Femur (tissue), 1 donor: Measurements from ENCODE around the gene CPN2.

Experiments used
- DNase-seq: peaks from one replicate; pipeline ENCODE4 v3.0.0-alpha.2; 2017

The CPN2 gene, protein sequence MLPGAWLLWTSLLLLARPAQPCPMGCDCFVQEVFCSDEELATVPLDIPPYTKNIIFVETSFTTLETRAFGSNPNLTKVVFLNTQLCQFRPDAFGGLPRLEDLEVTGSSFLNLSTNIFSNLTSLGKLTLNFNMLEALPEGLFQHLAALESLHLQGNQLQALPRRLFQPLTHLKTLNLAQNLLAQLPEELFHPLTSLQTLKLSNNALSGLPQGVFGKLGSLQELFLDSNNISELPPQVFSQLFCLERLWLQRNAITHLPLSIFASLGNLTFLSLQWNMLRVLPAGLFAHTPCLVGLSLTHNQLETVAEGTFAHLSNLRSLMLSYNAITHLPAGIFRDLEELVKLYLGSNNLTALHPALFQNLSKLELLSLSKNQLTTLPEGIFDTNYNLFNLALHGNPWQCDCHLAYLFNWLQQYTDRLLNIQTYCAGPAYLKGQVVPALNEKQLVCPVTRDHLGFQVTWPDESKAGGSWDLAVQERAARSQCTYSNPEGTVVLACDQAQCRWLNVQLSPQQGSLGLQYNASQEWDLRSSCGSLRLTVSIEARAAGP

DNA sequence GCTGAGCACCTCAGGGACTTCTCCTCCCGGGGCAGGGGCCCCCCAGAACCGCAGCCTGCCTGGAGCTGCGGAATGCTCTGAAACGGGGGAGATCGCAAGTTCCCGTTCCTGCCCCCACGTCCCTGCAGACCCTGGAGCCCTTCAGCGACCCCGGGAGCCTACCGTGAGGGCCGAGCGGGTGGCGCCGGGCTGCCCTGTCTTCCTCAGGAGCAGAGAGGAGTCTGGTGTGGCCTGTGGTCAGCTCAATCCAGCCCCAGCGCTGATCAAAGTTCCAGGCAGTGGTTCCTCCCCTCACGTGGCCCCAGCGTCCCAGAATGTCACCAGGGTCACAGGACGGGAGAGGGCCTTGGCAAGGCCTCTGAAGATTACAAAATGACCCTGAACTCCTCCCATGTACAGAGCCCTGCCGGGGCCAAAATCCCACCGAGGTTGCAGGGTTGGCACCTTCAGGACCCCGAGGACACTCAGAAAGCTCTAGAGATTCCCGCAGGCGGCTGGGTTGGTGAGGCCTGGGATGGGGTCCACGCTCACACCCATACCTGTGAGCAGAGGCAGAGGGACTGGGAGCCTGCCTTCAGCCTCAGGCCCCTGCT, at the start of gene CPN2:
CPN2 (minus strand) TSS at position 249 of the 593 bp plus-strand sequence. CDS start 8,626 bp downstream, outside the sequence.
- peak; percentile 37 for DNase-seq

DNA sequence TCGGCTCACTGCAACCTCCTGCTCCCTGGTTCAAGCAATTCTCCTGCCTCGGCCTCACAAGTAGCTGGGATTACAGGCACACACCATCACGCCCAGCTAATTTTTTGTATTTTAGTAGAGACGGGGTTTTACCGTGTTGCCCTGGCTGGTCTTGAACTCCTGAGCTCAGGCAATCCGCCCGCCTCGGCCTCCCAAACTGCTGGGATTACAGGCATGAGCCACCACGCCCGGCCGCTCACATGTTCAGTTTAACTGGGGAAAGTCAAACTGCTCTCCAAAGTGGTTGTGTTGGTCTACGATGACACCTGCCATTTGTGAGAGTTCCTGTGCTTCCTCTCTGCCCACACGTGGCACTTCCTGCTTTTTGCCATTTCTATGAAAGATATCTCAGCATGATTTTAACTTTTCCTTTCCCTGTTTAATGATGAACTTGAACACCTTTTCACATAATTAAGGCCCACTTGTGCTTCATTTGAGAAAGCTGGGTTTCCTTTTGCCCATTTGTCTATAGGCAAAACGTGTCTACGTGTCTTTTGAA, 48.8 kb upstream of the CPN2 start:
- DNase-seq: no peak

DNA sequence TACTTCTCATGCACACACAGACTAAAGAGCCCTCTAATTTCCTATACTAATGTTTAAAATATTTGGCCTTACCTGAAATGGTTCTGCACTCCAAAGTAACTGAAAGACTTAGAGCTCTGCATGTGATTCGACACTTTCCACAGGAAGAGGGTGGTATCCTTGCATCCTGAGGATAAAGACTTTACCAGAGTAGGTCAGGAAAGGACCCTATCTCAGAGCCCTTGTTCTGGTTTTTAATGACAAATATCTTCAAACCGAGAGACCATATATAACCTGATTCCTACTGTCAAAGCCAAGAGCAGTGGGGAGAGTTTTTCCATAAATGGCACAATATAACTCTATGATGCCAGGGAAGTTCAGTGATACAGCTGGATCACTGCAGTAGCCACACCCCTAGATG, 48.0 kb upstream of the CPN2 start, which contains the start of gene GP5:
GP5 (minus strand) TSS at position 101 of the 400 bp plus-strand sequence. CDS start 984 bp downstream, outside the sequence.
- no peak for DNase-seq

DNA sequence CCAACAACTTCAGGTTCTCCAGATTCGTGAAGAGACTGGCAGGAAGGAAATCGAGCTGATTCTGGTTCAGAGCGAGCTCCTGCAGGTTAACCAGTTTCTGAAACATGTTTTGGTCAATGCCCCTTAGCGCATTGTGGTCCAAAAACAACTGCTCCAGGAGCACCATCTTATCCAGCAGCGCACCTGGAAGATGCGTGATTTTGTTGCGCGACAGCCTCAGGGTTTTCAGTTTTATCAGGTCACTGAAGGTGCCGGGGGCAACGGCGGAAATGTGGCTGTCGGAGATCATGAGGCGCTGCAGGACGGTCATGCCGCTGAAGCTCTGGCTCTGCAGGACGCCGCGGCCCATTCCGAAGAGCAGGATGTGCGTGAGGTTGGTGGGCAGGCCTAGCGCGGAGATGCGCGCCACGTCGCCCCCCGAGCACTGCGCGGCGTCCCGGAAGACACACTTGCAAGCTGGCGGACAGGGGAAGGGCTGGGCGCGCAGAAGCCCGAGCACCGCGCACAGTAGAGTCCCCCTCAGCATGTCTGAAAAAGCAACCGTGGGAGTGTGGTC, 46.7 kb upstream of the CPN2 start:
- peak; percentile 46 for DNase-seq

DNA sequence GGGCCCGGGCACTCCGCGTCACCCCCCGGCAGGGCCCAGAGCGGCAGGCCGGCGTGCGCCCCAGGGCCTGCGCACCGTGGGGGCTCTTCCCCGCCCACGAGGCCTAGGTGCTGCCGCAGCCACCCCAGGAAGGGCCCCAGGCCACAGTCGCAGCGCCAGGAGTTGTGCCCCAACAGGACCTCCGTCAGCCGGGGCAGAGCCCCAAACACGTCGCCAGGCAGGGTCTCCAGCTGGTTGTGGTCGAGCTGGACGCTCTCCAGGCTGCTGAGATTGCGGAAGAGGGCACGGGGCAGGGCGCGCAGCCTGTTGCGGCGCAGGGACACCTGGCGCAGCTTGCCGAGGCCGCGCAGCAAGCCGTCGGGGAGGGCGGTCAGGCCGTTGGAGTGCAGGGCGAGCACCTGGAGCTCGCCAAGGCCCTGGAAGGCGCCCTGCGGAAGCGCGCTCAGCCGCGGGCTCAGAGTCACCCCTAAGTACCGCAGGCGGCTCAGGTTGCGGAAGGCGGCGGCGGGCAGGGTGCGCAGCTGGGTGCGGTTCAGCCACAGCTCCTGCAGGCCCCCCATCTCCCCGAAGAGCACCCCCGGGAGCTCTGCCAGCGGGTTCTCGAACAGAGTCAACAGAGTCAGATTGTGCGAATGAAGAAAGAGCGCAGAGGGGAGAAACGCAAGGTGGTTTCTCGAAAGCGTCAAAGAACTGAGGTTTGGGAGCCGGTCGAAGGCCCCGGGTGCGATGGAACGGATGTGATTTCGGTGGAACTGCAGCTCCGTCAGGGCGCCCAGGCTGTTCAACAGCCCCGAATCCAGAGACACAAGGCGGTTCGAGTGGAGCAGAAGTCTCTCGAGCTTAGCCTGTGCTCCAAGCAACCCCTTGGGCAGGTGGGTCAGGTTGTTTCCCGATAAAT, 46.0 kb upstream of the CPN2 start:
- no peak for DNase-seq

DNA sequence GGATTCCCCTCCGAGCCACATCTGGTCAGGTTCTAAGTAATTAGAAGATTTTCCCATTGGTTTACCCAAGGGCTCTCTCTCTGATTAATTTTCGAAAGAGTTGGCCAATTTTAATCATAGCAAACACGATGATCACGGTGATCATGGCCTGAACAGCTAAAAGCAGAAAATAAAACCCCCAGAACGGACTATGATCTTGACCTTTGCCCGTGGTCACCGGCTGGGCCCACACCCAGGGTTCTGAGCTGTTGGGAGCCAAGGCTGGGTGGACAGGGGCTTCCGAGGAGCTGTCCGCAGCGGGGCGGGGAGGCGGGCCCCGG, 45.4 kb upstream of the CPN2 start:
- DNase-seq: no peak

DNA sequence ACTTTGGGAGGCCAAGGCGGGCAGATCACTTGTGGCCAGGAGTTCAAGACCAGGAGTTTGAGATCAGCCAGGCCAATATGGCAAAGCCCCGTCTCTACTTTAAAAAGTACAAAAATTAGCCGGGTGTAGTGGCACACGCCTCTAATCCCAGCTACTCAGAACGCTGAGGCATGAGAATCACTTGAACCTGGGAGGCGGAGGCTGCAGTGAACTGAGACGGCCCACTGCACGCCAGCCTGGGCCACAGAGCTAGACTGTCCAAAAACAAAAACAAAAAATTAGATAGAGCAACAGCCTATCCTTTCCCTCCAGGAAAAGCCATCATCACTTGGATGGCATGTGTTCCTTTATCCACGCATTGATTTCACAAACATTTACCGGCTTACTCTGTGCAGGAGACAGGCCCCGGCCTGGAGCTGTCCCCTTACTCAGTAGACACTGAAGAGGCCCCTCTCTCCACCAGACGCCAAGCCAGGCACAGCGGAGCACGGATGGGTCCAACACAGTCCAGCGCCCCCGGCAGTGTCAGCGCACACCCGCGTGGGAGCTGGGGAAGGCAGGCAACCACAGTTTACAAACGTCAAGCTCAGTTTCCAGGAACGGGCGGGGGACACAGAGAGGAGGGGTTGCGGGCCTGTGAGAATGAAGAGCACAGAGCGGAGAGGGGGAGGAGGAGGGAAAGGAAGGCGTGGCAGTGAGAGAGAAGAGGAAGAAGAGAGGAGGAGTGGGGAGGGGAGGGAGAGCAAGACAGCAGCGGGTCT, 44.8 kb upstream of the CPN2 start:
- peak; percentile 81 for DNase-seq

DNA sequence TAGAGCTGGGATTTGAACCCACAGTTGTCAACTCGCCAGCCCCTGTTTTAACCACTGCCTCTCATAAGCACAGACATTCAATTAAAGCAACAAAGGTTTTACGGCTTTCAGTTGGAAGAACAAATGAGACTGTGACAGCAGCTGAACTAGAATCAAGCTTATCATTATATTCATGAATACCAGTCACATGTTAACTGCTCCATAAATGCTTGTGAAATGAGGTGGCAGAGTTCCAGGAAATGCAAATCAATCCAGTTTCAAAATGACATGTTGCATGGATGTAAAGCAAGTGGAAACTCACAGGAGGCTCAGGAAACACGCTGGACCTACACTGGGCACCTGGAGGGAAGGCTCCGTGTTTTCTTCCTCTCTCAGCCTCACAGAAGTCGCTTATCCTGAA, 44.1 kb upstream of the CPN2 start:
- DNase-seq: no peak

DNA sequence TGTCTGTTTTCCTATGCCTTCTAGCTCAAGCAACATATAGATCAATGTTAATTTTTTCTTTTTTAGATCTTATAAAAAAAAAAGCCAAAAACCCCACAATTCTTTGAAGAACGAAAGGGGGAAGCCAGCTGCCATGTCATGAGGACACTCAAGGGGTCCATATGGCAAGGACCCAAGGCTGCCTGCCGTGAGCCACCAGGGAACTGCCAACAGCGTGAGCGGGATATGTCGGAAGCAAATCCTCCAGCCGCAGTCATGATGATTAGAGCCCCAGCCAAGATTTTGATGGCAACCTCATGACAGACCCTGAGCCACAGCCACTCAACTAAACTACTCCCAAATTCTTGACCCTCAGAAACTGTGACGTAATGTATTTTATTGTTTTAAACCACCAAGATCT, 41.4 kb upstream of the CPN2 start:
- DNase-seq: no peak

DNA sequence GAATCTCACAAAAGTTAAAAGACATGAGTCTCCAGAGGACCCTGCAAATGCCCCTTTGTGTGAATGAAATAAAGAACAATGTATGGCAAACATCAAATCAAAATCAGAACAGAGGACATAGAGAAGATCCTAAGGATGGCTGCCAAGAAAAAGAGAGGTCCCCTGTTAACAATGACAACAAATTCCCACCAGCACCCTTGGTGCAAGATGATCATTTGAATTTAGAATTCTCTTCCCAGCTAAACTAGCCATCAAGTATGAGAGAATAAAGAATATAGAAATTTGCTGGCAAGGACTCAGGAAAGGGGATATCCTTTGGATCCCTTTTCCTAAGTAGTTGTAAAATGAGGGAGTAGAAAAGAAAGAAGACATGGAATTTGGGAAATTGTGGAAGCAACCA, 39.7 kb upstream of the CPN2 start:
- no peak for DNase-seq

DNA sequence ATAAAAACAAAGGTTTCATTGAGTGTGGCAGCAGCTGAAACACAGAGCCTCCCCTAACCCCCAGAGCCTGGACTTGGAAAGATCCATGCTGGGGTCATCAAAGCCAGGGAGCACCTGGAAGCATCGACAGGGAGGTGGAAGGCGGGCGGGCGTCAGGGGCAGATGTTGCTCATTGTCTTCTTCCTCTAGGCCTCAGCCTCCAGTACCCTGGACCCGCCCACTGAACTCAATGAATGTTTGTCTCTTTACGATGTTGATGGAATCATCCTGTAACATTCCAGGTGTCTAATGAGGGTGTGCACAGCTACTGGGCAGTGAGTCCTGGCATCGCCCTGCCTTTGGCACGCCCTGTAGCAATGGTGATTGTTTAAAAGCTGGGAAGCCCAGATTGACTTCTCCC, 38.1 kb upstream of the CPN2 start:
- DNase-seq: no peak

DNA sequence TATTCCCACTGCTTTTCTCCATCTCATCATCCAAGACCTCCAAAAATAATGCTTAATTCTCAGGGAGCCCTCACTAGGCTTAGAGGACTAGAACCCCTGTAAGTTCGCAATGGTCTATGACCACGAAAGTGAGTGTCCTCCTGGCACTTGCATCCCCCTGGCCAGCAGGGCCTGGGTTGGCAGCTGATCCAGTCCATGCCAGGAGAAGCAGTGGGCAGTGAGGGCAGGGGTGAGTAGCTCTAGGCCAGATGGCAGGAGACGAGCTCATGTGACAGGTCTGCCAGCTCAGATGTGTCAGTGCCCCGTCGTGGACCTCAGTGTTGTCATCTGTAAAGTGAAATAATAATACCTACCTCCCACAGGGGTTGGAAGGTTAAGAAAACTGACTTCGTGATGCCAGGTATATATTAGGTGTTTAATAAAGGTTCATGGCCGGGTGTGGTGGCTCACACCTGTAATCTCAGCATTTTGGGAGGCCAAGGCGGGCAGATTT, 36.8 kb upstream of the CPN2 start:
- no peak for DNase-seq

DNA sequence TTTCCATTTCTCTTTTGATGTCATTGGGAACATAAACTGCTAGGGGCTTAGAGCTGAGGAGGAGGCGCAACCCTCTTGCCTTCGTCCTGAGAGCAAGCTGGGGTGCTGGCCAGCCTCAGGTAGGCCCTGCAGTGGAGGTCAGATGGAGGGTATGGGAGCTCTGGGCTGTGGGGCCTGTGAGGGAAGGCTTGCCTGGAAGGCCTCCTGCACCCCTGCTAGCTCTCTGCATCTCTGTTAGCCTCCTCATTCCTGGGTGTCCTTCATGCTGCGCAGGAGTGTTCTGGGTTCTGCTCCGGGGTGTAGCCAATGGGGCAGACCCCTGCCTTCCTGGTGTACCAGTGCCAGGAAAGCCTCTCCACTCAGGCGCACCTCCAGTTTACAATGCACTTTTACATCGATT, 36.1 kb upstream of the CPN2 start:
- no peak for DNase-seq

DNA sequence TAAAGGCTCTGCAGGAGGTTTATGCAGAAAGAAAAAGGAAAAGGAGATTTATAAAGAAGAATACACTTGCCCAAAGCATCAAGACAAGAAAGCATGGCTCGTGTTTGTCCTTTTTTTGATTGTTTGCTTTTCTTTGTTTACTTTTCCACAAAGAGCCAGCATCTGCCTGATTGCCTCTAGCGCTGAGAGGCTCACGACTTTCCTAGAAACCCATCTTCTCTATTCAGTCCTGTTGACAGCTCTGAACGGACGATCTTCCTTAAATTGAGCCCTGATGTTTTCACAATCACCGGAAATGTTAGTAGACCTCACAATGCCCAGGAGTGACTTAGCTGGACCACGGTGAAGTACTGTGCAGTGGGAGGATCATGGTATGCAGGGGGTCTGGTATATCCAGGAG, 35.5 kb upstream of the CPN2 start:
- DNase-seq: peak; percentile 4

DNA sequence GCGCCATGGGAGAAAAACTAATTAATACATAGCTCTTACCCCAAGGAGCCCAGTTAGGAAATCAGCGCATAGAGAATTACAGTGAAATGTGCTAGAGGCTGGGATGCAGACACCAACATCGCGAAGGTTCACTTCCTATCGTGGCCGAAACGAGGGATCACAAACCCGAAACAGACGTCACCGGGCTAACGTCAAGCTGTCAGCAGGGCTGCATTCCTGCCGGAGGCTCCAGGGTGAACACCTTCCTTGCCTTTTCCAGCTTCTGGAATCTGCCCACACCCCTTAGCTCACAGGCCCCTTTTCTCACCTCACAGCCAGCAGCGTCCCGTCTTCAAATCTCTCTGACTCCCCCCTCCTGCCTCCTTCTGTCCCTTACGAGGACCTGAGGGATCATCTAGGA, 34.9 kb upstream of the CPN2 start:
- DNase-seq: peak; percentile 13

DNA sequence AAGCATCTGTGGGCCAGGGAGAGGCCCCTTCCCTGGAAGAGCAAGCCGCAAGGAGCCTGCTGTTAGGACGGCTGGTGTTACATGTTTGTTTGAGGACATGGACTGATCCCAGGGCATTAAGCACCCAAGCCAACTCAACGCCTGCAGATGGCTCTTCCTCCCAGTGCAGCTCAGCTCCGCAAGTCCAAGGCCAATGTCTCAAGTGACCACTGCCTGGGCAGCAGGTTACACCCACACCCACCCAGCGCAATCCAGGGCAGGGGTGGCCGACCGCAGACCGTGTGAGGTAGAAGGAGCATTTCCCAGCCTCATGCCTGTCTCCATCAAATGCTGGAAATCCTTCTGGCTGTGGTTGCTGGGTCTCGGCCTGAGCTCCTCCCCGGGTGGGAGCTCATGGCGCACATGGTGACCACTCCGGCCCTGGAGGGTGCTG, 33.5 kb upstream of the CPN2 start:
- peak; percentile 10 for DNase-seq

DNA sequence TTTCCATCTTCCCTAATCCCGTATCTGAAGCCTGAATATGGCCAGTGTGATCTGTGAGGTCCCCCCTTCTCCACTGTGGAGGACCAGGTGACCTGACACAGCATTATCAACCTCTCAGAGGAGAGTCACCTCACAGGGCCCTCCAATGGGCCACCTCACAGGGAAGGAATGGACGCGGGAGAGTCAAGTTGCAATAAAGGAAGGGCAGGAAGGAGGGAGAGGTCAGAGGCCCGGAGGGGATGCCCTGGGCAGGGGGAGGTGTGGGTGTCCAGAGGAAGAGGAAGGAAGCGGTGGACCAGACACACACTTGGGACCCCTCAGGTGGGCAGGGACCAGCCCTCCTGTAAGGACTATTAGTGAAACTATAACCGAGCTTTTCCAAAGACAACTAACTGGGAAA, 33.0 kb upstream of the CPN2 start:
- no peak for DNase-seq

DNA sequence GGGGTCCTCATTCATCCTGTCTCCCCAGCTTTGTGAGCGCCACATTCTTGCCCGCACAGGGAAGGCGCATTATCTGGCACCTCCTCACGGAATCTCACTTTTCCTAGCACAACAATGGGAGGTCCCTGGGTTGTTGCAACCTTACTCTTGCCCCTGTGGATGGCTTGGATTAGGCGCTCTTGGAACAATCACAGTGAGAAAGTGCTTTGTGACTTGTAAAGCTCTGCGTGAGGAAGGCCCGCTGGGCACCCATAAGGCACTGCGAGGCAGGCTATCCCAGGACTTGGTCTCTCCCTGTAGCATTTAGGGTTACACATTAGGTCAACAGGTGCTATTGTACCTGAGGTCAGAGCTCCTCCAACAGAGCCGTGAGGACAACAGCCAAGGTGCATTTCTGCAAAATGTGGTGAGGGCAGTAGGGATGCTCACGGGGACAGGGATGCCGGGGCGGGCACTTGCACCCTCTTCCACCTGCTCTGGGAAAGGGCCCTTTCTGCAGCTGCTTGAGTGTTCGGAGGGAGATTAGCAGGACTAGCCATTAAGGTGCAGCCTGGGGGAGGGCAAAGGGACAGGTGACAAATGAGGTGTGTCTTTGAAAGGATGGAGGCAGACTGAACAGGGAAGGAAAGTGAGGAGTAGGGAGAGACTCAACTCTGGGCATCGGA, 32.3 kb upstream of the CPN2 start:
- DNase-seq: peak; percentile 7

DNA sequence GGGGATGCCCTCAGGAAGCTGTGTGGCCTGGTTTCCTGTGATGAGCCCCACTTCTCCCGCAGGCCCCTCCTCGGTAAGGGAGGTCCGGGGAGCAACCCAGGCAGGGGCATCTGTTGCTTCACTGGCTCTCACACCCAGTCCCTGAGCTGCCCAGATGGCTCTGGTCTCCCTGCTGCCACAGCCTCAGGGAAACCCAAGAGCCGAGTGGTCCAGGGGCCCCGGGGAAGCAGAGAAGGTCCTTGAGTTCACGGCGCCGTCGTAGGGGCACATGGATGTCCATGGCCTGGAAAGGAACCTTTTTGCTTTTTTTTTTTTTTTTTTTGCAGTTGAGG, 31.7 kb upstream of the CPN2 start:
- no peak for DNase-seq

DNA sequence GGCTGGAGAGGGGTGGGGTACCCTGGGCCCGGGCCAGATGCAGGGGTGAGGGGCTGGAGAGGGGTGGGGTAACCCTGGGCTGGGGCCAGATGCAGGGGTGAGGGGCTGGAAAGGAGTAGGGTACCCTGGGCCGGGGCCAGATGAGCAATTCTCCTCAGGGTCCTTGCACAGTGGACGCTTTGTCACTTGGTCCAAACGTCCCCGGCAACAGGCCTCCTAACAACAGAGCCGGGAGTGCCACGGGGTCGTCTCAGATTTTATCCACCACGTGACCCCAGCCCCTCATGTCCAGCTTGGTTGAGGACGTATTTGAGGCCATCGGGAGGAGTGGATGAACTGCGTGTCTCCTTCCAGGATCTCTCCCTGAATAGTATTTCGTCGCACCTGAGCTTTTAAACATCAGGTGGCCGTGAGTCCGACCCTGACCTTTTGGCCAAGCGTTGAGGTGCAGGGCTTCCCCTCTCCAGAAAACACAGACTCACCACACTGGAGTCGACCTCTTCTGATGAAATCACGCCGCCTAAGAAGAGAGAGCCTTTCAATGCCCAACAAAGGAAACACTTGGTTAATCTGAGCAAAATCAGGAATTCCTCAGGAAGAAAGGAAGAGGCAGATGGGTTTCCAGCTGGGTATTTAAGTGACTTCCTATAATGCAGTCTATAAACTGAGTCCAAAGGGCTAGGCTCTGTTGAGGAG, 31.2 kb upstream of the CPN2 start:
- DNase-seq: no peak

DNA sequence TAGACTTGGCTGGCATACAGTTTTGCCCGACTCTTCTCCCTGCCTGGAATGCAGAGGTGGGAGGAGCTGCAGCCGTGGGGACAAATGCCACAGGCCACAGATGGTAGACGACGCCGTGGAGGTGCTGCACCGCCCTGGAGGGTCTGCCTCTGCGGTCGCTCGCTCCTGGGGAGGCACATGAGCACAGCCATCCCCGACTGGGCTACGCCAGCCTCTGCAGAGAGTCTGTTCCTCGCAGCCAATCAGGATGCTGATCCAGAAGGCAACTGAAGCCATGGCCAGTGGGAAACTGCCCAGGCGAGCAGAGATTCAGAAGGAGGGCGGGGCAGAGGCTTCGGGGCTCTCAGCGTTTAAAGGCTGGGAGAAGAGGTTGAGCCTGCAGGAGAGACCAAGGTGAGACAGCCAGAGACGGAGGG, 30.3 kb upstream of the CPN2 start:
- no peak for DNase-seq
